RWPE2 (cell line): ENCODE measurements around the gene KLK15.

Experiments used
- ATAC-seq: fragments of 200-7000 bp; cut with Tn5 transposase; 3 replicates; pipeline ENCODE4 v1.9.1; 2021; ENCODE audit warnings: low read depth
- DNase-seq: peaks from one replicate; pipeline ENCODE4 v3.0.0-alpha.2; 2020; ENCODE audit warnings: low spot score
- H3K27ac ChIP-seq: fragments of 450-650 bp; 2 replicates; pipeline ENCODE4 v1.5.1; 2017; ENCODE audit warnings: mild to moderate bottlenecking; ENCODE audit not compliant: poor library complexity, severe bottlenecking
- H3K27me3 ChIP-seq: fragments of 250-450 bp; sonication (Bioruptor Pico); 2 replicates; pipeline ENCODE4 v1.5.1; 2021; ENCODE audit warnings: mild to moderate bottlenecking, moderate library complexity; ENCODE audit not compliant: insufficient read depth, poor library complexity, severe bottlenecking
- H3K36me3 ChIP-seq: fragments of 250-450 bp; sonication (Bioruptor Pico); 2 replicates; pipeline ENCODE4 v1.5.1; 2020; ENCODE audit warnings: low read depth, mild to moderate bottlenecking, moderate library complexity
- H3K4me1 ChIP-seq: fragments of 250-450 bp; sonication (Bioruptor Pico); 2 replicates; pipeline ENCODE4 v1.5.1; 2021; ENCODE audit warnings: mild to moderate bottlenecking, moderate library complexity; ENCODE audit not compliant: insufficient read depth, poor library complexity, severe bottlenecking
- H3K4me3 ChIP-seq: fragments of 250-450 bp; sonication (Bioruptor Pico); 2 replicates; pipeline ENCODE4 v1.5.1; 2021; ENCODE audit warnings: mild to moderate bottlenecking, moderate library complexity; ENCODE audit not compliant: severe bottlenecking
- H3K9me3 ChIP-seq: fragments of 250-450 bp; sonication (Bioruptor Pico); 2 replicates; pipeline ENCODE4 v1.5.1; 2021; ENCODE audit warnings: mild to moderate bottlenecking, moderate library complexity; ENCODE audit not compliant: severe bottlenecking
- CTCF ChIP-seq: fragments of 450-650 bp; IDR thresholded peaks from one replicate; pipeline ENCODE4 v1.5.1; 2017; ENCODE audit warnings: mild to moderate bottlenecking, moderate library complexity; ENCODE audit not compliant: poor library complexity, severe bottlenecking

The KLK15 gene

GRCh38 chr19:50827476-50827875 lies 5.9 kb downstream of the KLK15 start:
- no peak overlapping the region for H3K4me3 ChIP-seq
- DNase-seq, result no peak
- no peak overlapping the region for H3K27ac ChIP-seq
- no peaks in the 10 kb centered on the region for H3K36me3 ChIP-seq
- TF ChIP-seq CTCF, result no peak
- H3K9me3 ChIP-seq, result no peaks in the 10 kb centered on the region
- ATAC-seq, result no peak
- H3K27me3 ChIP-seq, result peaks cover 3% of the 10 kb centered on the region
- no peaks in the 10 kb centered on the region for H3K4me1 ChIP-seq

- DNase-seq (no peak), ATAC-seq (no peak)
- H3K9me3 ChIP-seq, result no peaks in the 10 kb centered on the region
- H3K27me3 ChIP-seq, result peaks cover 3% of the 10 kb centered on the region
- H3K4me1 ChIP-seq, result no peaks in the 10 kb centered on the region
- no peak for TF ChIP-seq CTCF
- no peak overlapping the region for H3K27ac ChIP-seq
- no peaks in the 10 kb centered on the region for H3K36me3 ChIP-seq
- H3K4me3 ChIP-seq, result no peak overlapping the region
These were observed 6.7 kb downstream of the KLK15 start for GRCh38 chr19:50826492-50827240.

GRCh38 chr19:50823389-50824042 lies 9.9 kb downstream of the KLK15 start, which contains the start of gene KLK1:
Gene KLK1 (minus strand): TSS chr19:50823787. CDS start chr19:50823748, 39 bp downstream.
- no peak for TF ChIP-seq CTCF
- no peak for ATAC-seq

GRCh38 chr19:50822661-50823208 lies 10.6 kb downstream of the KLK15 start:
- DNase-seq (no peak), ATAC-seq (no peak)
- peaks cover 14% of the 10 kb centered on the region for H3K27me3 ChIP-seq
- no peak overlapping the region for H3K4me3 ChIP-seq
- H3K9me3 ChIP-seq, result no peaks in the 10 kb centered on the region
- no peak for TF ChIP-seq CTCF
- H3K36me3 ChIP-seq, result no peaks in the 10 kb centered on the region
- no peaks in the 10 kb centered on the region for H3K4me1 ChIP-seq
- no peak overlapping the region for H3K27ac ChIP-seq

More at GRCh38 chr19:50823389-50824042, 9.9 kb downstream of the KLK15 start, which contains the start of gene KLK1:
- Histone ChIP-seq H3K36me3 (no peaks in the 10 kb centered on the region), H3K27ac (no peak within 1 kb of the TSS), H3K4me1 (no peaks in the 10 kb centered on the region), H3K4me3 (no peak within 1 kb of the TSS), H3K27me3 (peaks cover 14% of the 10 kb centered on the region), H3K9me3 (no peaks in the 10 kb centered on the region)
- no peak for DNase-seq
